ENCODE measurements around the gene PPP1R13B. TPM values are rescaled to one million over a fixed set of nuclear protein-coding genes. Genes with fewer than 3 reads are reported as not detected.

PPP1R13B gene
- polyA plus RNA-seq, 2 of the 4 experiments (the other 2 are of a cell fraction), result 2.2 to 2.7 TPM

DNA sequence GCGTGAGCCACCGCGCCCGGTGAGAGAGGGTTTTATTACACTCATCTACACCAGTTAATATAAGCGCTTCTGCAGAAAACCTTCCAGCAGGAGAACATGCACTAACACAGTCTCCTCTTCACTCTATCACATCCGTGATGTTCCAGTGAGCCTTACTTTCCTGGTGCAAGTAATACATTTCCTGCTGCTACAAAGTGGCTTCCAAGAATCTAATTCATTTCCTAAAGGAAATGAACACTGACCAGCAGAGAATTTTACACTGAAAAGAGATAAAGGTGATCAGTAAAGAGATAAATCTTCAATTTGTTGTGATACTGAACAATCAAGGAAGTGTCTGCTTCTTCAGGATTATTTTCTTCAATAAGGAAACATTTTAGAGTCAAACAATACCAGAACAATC is 92.3 kb downstream of the PPP1R13B start:
- no peak overlapping the region for H3K4me3 ChIP-seq
- TF ChIP-seq, protein P1, sequence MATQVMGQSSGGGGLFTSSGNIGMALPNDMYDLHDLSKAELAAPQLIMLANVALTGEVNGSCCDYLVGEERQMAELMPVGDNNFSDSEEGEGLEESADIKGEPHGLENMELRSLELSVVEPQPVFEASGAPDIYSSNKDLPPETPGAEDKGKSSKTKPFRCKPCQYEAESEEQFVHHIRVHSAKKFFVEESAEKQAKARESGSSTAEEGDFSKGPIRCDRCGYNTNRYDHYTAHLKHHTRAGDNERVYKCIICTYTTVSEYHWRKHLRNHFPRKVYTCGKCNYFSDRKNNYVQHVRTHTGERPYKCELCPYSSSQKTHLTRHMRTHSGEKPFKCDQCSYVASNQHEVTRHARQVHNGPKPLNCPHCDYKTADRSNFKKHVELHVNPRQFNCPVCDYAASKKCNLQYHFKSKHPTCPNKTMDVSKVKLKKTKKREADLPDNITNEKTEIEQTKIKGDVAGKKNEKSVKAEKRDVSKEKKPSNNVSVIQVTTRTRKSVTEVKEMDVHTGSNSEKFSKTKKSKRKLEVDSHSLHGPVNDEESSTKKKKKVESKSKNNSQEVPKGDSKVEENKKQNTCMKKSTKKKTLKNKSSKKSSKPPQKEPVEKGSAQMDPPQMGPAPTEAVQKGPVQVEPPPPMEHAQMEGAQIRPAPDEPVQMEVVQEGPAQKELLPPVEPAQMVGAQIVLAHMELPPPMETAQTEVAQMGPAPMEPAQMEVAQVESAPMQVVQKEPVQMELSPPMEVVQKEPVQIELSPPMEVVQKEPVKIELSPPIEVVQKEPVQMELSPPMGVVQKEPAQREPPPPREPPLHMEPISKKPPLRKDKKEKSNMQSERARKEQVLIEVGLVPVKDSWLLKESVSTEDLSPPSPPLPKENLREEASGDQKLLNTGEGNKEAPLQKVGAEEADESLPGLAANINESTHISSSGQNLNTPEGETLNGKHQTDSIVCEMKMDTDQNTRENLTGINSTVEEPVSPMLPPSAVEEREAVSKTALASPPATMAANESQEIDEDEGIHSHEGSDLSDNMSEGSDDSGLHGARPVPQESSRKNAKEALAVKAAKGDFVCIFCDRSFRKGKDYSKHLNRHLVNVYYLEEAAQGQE (IDR thresholded peaks at IDR 0.05), result no peak
- TF ChIP-seq EHF (CRISPR knock-in tag; IDR thresholded peaks at IDR 0.05), result no peak
- TF ChIP-seq ESRRA (IDR thresholded peaks at IDR 0.05; ENCODE audit: borderline replicate concordance, low read length), result no peak
- TF ChIP-seq, protein P2, sequence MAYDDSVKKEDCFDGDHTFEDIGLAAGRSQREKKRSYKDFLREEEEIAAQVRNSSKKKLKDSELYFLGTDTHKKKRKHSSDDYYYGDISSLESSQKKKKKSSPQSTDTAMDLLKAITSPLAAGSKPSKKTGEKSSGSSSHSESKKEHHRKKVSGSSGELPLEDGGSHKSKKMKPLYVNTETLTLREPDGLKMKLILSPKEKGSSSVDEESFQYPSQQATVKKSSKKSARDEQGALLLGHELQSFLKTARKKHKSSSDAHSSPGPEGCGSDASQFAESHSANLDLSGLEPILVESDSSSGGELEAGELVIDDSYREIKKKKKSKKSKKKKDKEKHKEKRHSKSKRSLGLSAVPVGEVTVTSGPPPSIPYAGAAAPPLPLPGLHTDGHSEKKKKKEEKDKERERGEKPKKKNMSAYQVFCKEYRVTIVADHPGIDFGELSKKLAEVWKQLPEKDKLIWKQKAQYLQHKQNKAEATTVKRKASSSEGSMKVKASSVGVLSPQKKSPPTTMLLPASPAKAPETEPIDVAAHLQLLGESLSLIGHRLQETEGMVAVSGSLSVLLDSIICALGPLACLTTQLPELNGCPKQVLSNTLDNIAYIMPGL (CRISPR knock-in tag; IDR thresholded peaks at IDR 0.05; ENCODE audit: borderline replicate concordance), result no peak
- no peak for DNase-seq (ENCODE audit: low read depth in 1 of 2, low spot score in 1 of 2)
- no peak for ATAC-seq
- H3K9me3 ChIP-seq, result no peaks in the 10 kb centered on the region
- no peak overlapping the region for H3K4me2 ChIP-seq
- H3K27ac ChIP-seq, result no peak overlapping the region
- 86% methylated on average over 6 of the region's 6 CpGs for WGBS (ENCODE audit: missing lambda C conversion rate)
- CTCF ChIA-PET, result no interaction called here
- 0 out of 3 replicates have a peak, but pooled peaks cover 4% of the 10 kb centered on the region for H3K4me1 ChIP-seq
- POLR2A ChIA-PET, result no interaction called here
- no peak for FAIRE-seq

DNA sequence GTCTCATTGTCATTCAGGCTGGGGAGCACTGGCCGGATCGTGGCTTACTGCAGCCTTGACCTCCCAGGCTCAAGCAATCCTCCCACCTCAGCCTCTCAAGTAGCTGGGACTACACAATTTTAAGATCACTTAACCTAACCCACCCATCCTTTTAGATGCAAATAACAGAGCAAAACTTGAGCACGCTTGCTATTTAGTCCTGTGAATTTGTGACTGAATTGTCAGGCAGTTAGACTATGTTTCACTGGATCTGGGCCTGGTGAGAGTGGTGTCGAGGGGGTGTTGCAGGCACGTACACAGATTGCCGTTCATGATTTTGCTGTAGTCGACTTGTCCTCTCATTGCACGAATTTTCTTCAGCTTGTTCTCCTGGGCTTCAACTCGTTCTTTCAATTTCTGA is 93.6 kb downstream of the PPP1R13B start:
- Histone ChIP-seq H3K4me1 (0 out of 3 replicates have a peak, but pooled peaks cover 4% of the 10 kb centered on the region), H3K9me3 (no peaks in the 10 kb centered on the region), H3K4me2 (no peak overlapping the region), H3K27ac (no peak overlapping the region), H3K4me3 (no peak overlapping the region)
- ATAC-seq, result no peak
- 77% methylated on average over 9 of the region's 9 CpGs for WGBS (ENCODE audit: missing lambda C conversion rate)
- TF ChIP-seq GATA3 (IDR thresholded peaks at IDR 0.05; ENCODE audit: borderline replicate concordance), result no peak
- no peak for TF ChIP-seq CBX2 (IDR thresholded peaks at IDR 0.05; ENCODE audit: borderline replicate concordance, low read depth)
- TF ChIP-seq, protein P3, sequence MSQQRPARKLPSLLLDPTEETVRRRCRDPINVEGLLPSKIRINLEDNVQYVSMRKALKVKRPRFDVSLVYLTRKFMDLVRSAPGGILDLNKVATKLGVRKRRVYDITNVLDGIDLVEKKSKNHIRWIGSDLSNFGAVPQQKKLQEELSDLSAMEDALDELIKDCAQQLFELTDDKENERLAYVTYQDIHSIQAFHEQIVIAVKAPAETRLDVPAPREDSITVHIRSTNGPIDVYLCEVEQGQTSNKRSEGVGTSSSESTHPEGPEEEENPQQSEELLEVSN (IDR thresholded peaks at IDR 0.05; ENCODE audit: borderline replicate concordance, low read depth), result no peak
- TF ChIP-seq, protein P4, sequence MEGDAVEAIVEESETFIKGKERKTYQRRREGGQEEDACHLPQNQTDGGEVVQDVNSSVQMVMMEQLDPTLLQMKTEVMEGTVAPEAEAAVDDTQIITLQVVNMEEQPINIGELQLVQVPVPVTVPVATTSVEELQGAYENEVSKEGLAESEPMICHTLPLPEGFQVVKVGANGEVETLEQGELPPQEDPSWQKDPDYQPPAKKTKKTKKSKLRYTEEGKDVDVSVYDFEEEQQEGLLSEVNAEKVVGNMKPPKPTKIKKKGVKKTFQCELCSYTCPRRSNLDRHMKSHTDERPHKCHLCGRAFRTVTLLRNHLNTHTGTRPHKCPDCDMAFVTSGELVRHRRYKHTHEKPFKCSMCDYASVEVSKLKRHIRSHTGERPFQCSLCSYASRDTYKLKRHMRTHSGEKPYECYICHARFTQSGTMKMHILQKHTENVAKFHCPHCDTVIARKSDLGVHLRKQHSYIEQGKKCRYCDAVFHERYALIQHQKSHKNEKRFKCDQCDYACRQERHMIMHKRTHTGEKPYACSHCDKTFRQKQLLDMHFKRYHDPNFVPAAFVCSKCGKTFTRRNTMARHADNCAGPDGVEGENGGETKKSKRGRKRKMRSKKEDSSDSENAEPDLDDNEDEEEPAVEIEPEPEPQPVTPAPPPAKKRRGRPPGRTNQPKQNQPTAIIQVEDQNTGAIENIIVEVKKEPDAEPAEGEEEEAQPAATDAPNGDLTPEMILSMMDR (IDR thresholded peaks at IDR 0.05), result no peak
- TF ChIP-seq EHMT2 (IDR thresholded peaks at IDR 0.05; ENCODE audit: low read depth), result no peak
- TF ChIP-seq RARB (CRISPR knock-in tag; IDR thresholded peaks at IDR 0.05), result no peak
- no peak for TF ChIP-seq HOXA7 (CRISPR knock-in tag; IDR thresholded peaks at IDR 0.05)
- TF ChIP-seq, protein P5, sequence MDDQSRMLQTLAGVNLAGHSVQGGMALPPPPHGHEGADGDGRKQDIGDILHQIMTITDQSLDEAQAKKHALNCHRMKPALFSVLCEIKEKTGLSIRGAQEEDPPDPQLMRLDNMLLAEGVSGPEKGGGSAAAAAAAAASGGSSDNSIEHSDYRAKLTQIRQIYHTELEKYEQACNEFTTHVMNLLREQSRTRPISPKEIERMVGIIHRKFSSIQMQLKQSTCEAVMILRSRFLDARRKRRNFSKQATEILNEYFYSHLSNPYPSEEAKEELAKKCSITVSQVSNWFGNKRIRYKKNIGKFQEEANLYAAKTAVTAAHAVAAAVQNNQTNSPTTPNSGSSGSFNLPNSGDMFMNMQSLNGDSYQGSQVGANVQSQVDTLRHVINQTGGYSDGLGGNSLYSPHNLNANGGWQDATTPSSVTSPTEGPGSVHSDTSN (IDR thresholded peaks at IDR 0.05), result no peak
- no peak for TF ChIP-seq NPAS2 (CRISPR knock-in tag; IDR thresholded peaks at IDR 0.05; ENCODE audit: borderline replicate concordance)
- TF ChIP-seq SREBF2 (IDR thresholded peaks at IDR 0.05), result no peak
- TF ChIP-seq TP53 (CRISPR knock-in tag; IDR thresholded peaks at IDR 0.05), result no peak
- no peak for TF ChIP-seq NFE2L2 (conservative IDR thresholded peaks at IDR 0.05; ENCODE audit: low read length)
- TF ChIP-seq EP300 (IDR thresholded peaks at IDR 0.05), result no peak
- CTCF ChIA-PET, result interaction anchor here (0.6 to 0.7 kb wide), 2 partner anchors 18 to 21 kb away, joined by 3 read pairs; no protein-coding TSS in a partner anchor
- POLR2A ChIA-PET, result no interaction called here
- no peak for DNase-seq (ENCODE audit: low read depth in 1 of 2, low spot score in 1 of 2)
- FAIRE-seq, result no peak

Data from A549 (cell line).